ENCODE measurements around the gene NKX1-1.

GRCh38 chr4:1376391-1376840, 29.8 kb downstream of the NKX1-1 start:
- TF ChIP-seq POLR2A (IDR thresholded peaks at IDR 0.05) = no peak
- no peak for TF ChIP-seq CTCF (IDR thresholded peaks at IDR 0.05)
- TF ChIP-seq POLR2AphosphoS5 (IDR thresholded peaks at IDR 0.05) = no peak
